Loucy (cell line): ENCODE measurements around the gene DCAF11.
A peak's percentile ranks its signal among the peaks of the same experiment; 100 is the strongest.

ENCODE experiments used
- H2AFZ ChIP-seq: fragments of 200-600 bp; sonication (generic); 2 replicates; pipeline ENCODE4 v1.6.0; 2016; ENCODE audit warnings: antibody characterized with exemption, mild to moderate bottlenecking, low read length, moderate library complexity
- H3F3A ChIP-seq: fragments of 200-600 bp; 2 replicates; pipeline ENCODE4 v1.6.0; 2016; ENCODE audit warnings: antibody characterized with exemption, low read depth, mild to moderate bottlenecking
- H3K27me3 ChIP-seq: fragments of 200-600 bp; sonication (generic); 2 replicates; pipeline ENCODE4 v1.6.1; 2014; ENCODE audit warnings: low read length, mild to moderate bottlenecking; ENCODE audit not compliant: insufficient read depth, poor library complexity, severe bottlenecking
- H3K36me3 ChIP-seq: fragments of 200-600 bp; sonication (generic); 2 replicates; pipeline ENCODE4 v1.6.1; 2016; ENCODE audit warnings: low read length; ENCODE audit not compliant: insufficient read depth
- H3K4me1 ChIP-seq: fragments of 200-600 bp; sonication (generic); 2 replicates; pipeline ENCODE4 v1.5.1; 2014; ENCODE audit warnings: low read length, mild to moderate bottlenecking; ENCODE audit not compliant: insufficient read depth, poor library complexity, severe bottlenecking
- H3K4me2 ChIP-seq: fragments of 200-600 bp; sonication (generic); 2 replicates; pipeline ENCODE4 v1.6.0; 2014; ENCODE audit warnings: antibody characterized with exemption, low read length, low read depth, mild to moderate bottlenecking; ENCODE audit not compliant: poor library complexity, severe bottlenecking
- H3K4me3 ChIP-seq: fragments of 200-600 bp; sonication (generic); 2 replicates; pipeline ENCODE4 v1.5.1; 2014; ENCODE audit warnings: low read length, mild to moderate bottlenecking, mixed read lengths; ENCODE audit not compliant: poor library complexity, severe bottlenecking
- H3K79me2 ChIP-seq: fragments of 200-600 bp; sonication (generic); 2 replicates; pipeline ENCODE4 v1.6.1; 2014; ENCODE audit warnings: low read length; ENCODE audit not compliant: insufficient read depth
- H3K9ac ChIP-seq: fragments of 200-600 bp; sonication (generic); 2 replicates; pipeline ENCODE4 v1.6.0; 2014; ENCODE audit warnings: mild to moderate bottlenecking, low read depth, low read length, moderate library complexity; ENCODE audit not compliant: poor library complexity, severe bottlenecking
- H3K9me2 ChIP-seq: fragments of 200-600 bp; sonication (generic); replicated peaks from 2 replicates; pipeline ENCODE4 v1.6.1; 2016; ENCODE audit warnings: low read depth, low read length, mixed read lengths
- H3K9me3 ChIP-seq: fragments of 200-600 bp; sonication (generic); 2 replicates; pipeline ENCODE4 v1.6.1; 2014; ENCODE audit warnings: mild to moderate bottlenecking, antibody characterized with exemption, low read length, low read depth; ENCODE audit not compliant: insufficient read depth
- H4K20me1 ChIP-seq: fragments of 200-600 bp; sonication (generic); 2 replicates; pipeline ENCODE4 v1.6.0; 2014; ENCODE audit warnings: antibody characterized with exemption, low read length, mild to moderate bottlenecking; ENCODE audit not compliant: insufficient read depth, poor library complexity, severe bottlenecking
- CTCF ChIP-seq: fragments of 200-600 bp; sonication (generic); conservative IDR thresholded peaks from 2 replicates; pipeline ENCODE4 v1.5.1; 2014; ENCODE audit warnings: mild to moderate bottlenecking, antibody characterized with exemption, low read length
- EZH2phosphoT487 ChIP-seq: fragments of 200-600 bp; IDR thresholded peaks from 2 replicates; pipeline ENCODE4 v1.6.1; 2018; ENCODE audit warnings: antibody characterized with exemption, mild to moderate bottlenecking, moderate library complexity, borderline replicate concordance

Gene DCAF11

DNA sequence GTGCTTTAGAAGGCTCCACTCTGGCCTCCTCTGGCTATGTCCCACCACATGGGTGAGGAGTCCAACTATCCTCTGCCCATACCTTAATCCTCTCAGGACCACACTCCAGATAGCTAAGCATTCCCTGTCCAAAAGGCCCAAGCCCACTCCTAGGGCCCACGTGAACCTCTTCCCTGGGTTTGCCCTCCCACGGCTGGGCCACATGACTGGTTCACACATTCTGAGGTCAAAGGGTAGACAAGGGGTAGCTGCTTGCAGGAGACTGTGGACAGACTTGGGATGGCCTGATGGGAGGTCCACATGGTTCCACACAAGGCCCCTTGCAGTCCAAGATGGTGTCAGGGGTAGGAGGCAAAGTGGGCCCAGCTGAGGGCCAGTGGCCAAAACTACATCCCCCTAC lies 26.5 kb upstream of the DCAF11 start:
- Histone ChIP-seq H3K27me3 (no peaks in the 10 kb centered on the region), H3K9me2 (no peaks in the 10 kb centered on the region), H3K9ac (no peak overlapping the region), H4K20me1 (no peaks in the 10 kb centered on the region), H3F3A (no peaks in the 10 kb centered on the region), H3K9me3 (no peaks in the 10 kb centered on the region), H3K4me1 (peaks cover 15% of the 10 kb centered on the region), H2AFZ (no peak overlapping the region), H3K4me3 (no peak overlapping the region), H3K79me2 (peaks cover 6% of the 10 kb centered on the region; the same call in 1 of the 2 replicates), H3K4me2 (no peak overlapping the region), H3K36me3 (no peaks in the 10 kb centered on the region)
- TF ChIP-seq CTCF = no peak
- TF ChIP-seq EZH2phosphoT487 = no peak

DNA sequence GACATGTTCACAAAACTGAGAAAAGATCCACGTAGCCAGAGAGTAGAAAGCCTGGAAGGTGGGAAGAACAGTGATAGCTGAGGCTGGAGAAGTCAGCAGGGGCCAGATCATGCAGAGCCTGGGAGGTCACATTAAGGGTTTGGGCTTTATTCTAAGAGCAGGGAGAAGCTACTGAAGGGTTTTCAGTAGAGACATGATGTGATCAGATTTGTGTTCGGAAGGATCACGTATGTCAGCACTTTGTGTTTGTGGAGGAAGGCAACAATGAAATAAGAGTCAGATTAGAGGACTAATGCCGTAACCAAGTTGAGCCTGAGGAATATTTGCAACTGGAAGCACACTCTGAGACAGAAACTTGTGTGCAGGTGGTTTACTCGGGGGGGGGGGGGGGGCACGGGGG lies 24.7 kb upstream of the DCAF11 start:
- no peaks in the 10 kb centered on the region for H3K36me3 ChIP-seq
- H3K27me3 ChIP-seq = no peaks in the 10 kb centered on the region
- H3K9ac ChIP-seq = no peak overlapping the region
- H3K9me3 ChIP-seq = no peaks in the 10 kb centered on the region
- no peaks in the 10 kb centered on the region for H4K20me1 ChIP-seq
- TF ChIP-seq CTCF (no peak), EZH2phosphoT487 (no peak)
- H3K4me3 ChIP-seq = no peak overlapping the region
- no peak overlapping the region for H3K4me2 ChIP-seq
- no peaks in the 10 kb centered on the region for H3K9me2 ChIP-seq
- H3F3A ChIP-seq = no peaks in the 10 kb centered on the region; the same call in 1 of the 2 replicates
- H3K79me2 ChIP-seq = peaks cover 13% of the 10 kb centered on the region
- H3K4me1 ChIP-seq = peaks cover 16% of the 10 kb centered on the region
- H2AFZ ChIP-seq = no peak overlapping the region

DNA sequence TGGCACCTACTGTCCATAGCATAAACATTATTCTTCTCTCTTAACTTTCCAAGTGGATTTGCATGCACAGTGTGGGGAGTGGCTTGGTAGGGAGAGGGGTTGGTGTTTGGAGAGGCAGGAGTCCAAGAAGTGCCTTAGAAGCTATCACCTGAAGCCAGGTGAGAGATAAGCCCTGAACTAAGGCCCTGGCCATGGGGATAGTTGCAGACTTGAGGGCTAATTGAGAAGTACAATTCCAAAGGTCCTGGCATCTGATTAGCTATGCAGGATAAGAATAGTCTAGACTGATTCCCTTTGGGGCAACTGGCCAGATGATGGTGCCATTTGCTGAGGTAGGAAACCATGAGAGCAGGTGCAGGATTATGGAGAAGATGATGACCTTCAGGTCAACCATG lies 22.5 kb upstream of the DCAF11 start:
- H3K27me3 ChIP-seq = no peaks in the 10 kb centered on the region

More for the DNA sequence above, 22.5 kb upstream of the DCAF11 start:
- H3K9me3 ChIP-seq = no peaks in the 10 kb centered on the region
- peak overlapping the region; percentile 99 for H3K9ac ChIP-seq
- TF ChIP-seq CTCF = no peak
- TF ChIP-seq EZH2phosphoT487 = no peak
- no peaks in the 10 kb centered on the region; the same call in 1 of the 2 replicates for H3F3A ChIP-seq
- H2AFZ ChIP-seq = no peak overlapping the region
- no peaks in the 10 kb centered on the region for H3K9me2 ChIP-seq
- no peaks in the 10 kb centered on the region for H4K20me1 ChIP-seq
- no peak overlapping the region for H3K4me3 ChIP-seq
- peaks cover 33% of the 10 kb centered on the region for H3K79me2 ChIP-seq
- H3K4me2 ChIP-seq = no peak overlapping the region
- no peaks in the 10 kb centered on the region for H3K36me3 ChIP-seq
- H3K4me1 ChIP-seq = peaks cover 26% of the 10 kb centered on the region
